ENCODE data around the gene ST3GAL6.

Gene ST3GAL6

GRCh38 chr3:98763076-98763475 lies at the start of gene ST3GAL6:
TSS of gene ST3GAL6 (plus strand) at chr3:98763340. CDS start at chr3:98768441, 5,101 bp downstream.
- no peak for DNase-seq

GRCh38 chr3:98713984-98714383 lies 49.2 kb upstream of the ST3GAL6 start:
- DNase-seq = no peak

- no peak for DNase-seq
Measured at GRCh38 chr3:98717584-98717983, 45.6 kb upstream of the ST3GAL6 start.

GRCh38 chr3:98718730-98719129 lies 44.4 kb upstream of the ST3GAL6 start:
- no peak for DNase-seq

GRCh38 chr3:98721776-98722175 lies 41.4 kb upstream of the ST3GAL6 start:
- DNase-seq = no peak

GRCh38 chr3:98722389-98722788 lies 40.8 kb upstream of the ST3GAL6 start:
- no peak for DNase-seq

GRCh38 chr3:98725352-98725751 lies 37.8 kb upstream of the ST3GAL6 start:
- DNase-seq = no peak

GRCh38 chr3:98726084-98726483 lies 37.1 kb upstream of the ST3GAL6 start:
- no peak for DNase-seq

GRCh38 chr3:98727638-98728037 lies 35.5 kb upstream of the ST3GAL6 start:
- DNase-seq = no peak

- no peak for DNase-seq
Measured at GRCh38 chr3:98728672-98729071, 34.5 kb upstream of the ST3GAL6 start.

GRCh38 chr3:98730338-98730737 lies 32.8 kb upstream of the ST3GAL6 start:
- no peak for DNase-seq

- DNase-seq = no peak
Measured at GRCh38 chr3:98730886-98731537, 32.1 kb upstream of the ST3GAL6 start.

GRCh38 chr3:98731720-98732285 lies 31.3 kb upstream of the ST3GAL6 start:
- no peak for DNase-seq

GRCh38 chr3:98732286-98733052 lies 30.7 kb upstream of the ST3GAL6 start:
- no peak for DNase-seq

GRCh38 chr3:98733053-98733811 lies 29.9 kb upstream of the ST3GAL6 start:
- no peak for DNase-seq

- DNase-seq = no peak
Measured at GRCh38 chr3:98733812-98734281, 29.3 kb upstream of the ST3GAL6 start.

- DNase-seq = no peak
Measured at GRCh38 chr3:98734306-98734705, 28.8 kb upstream of the ST3GAL6 start.

GRCh38 chr3:98734735-98735134 lies 28.4 kb upstream of the ST3GAL6 start:
- DNase-seq = no peak

GRCh38 chr3:98735296-98735695 lies 27.8 kb upstream of the ST3GAL6 start:
- no peak for DNase-seq

GRCh38 chr3:98735761-98736269 lies 27.3 kb upstream of the ST3GAL6 start:
- DNase-seq = no peak

- DNase-seq = no peak
Measured at GRCh38 chr3:98737301-98737700, 25.8 kb upstream of the ST3GAL6 start.

GRCh38 chr3:98739266-98739665 lies 23.9 kb upstream of the ST3GAL6 start:
- DNase-seq = no peak

- no peak for DNase-seq
Measured at GRCh38 chr3:98740324-98740723, 22.8 kb upstream of the ST3GAL6 start.
